ENCODE measurements around the gene PTPN20.

PTPN20 gene

GRCh38 chr10:46998595-46998994, 87.4 kb downstream of the PTPN20 start:
- Histone ChIP-seq H3K27ac (ENCODE audit: low read depth, low read length, poor library complexity, severe bottlenecking) (no peak overlapping the region), H3K27me3 (ENCODE audit: insufficient read depth, low read length) (no peaks in the 10 kb centered on the region), H3K79me2 (ENCODE audit: insufficient read depth, low read length) (no peaks in the 10 kb centered on the region), H3K9me2 (ENCODE audit: low read depth, low read length) (no peaks in the 10 kb centered on the region), H3K9ac (ENCODE audit: low read length) (no peak overlapping the region), H3K36me3 (ENCODE audit: insufficient read depth, low read length) (no peaks in the 10 kb centered on the region), H4K20me1 (ENCODE audit: insufficient read depth, low read length) (no peaks in the 10 kb centered on the region), H3K4me3 (ENCODE audit: low read depth, low read length, poor library complexity, severe bottlenecking) (no peak overlapping the region), H3K4me1 (ENCODE audit: insufficient read depth, low read length, severe bottlenecking) (no peaks in the 10 kb centered on the region), H3F3A (ENCODE audit: insufficient read depth, low read length) (no peaks in the 10 kb centered on the region), H3K9me3 (ENCODE audit: low read length) (no peaks in the 10 kb centered on the region), H2AFZ (ENCODE audit: low read length) (no peak overlapping the region), H3K4me2 (ENCODE audit: low read length) (no peak overlapping the region)
- no peak for TF ChIP-seq EZH2 (IDR thresholded peaks at IDR 0.05; ENCODE audit: borderline replicate concordance, low read length)

- Histone ChIP-seq H3K36me3 (ENCODE audit: insufficient read depth, low read length) (no peaks in the 10 kb centered on the region), H3K4me1 (ENCODE audit: insufficient read depth, low read length, severe bottlenecking) (no peaks in the 10 kb centered on the region), H3K79me2 (ENCODE audit: insufficient read depth, low read length) (no peaks in the 10 kb centered on the region), H4K20me1 (ENCODE audit: insufficient read depth, low read length) (no peaks in the 10 kb centered on the region), H3K27me3 (ENCODE audit: insufficient read depth, low read length) (no peaks in the 10 kb centered on the region), H3K4me2 (ENCODE audit: low read length) (no peak overlapping the region), H3K4me3 (ENCODE audit: low read depth, low read length, poor library complexity, severe bottlenecking) (no peak overlapping the region), H2AFZ (ENCODE audit: low read length) (no peak overlapping the region), H3K9me2 (ENCODE audit: low read depth, low read length) (no peaks in the 10 kb centered on the region), H3K9me3 (ENCODE audit: low read length) (no peaks in the 10 kb centered on the region), H3K9ac (ENCODE audit: low read length) (no peak overlapping the region), H3K27ac (ENCODE audit: low read depth, low read length, poor library complexity, severe bottlenecking) (no peak overlapping the region), H3F3A (ENCODE audit: insufficient read depth, low read length) (no peaks in the 10 kb centered on the region)
- TF ChIP-seq EZH2 (IDR thresholded peaks at IDR 0.05; ENCODE audit: borderline replicate concordance, low read length) (no peak), CTCF (IDR thresholded peaks at IDR 0.05; ENCODE audit: low read length) (no peak)
Measured at GRCh38 chr10:46999217-46999616, 88.0 kb downstream of the PTPN20 start.

- no peak overlapping the region for H3K27ac ChIP-seq (ENCODE audit: low read depth, low read length, poor library complexity, severe bottlenecking)
Measured at GRCh38 chr10:47008769-47009168, 97.5 kb downstream of the PTPN20 start.

More at GRCh38 chr10:47008769-47009168, 97.5 kb downstream of the PTPN20 start:
- Histone ChIP-seq H3K27me3 (ENCODE audit: insufficient read depth, low read length) (no peaks in the 10 kb centered on the region), H3K9ac (ENCODE audit: low read length) (no peak overlapping the region), H3F3A (ENCODE audit: insufficient read depth, low read length) (no peaks in the 10 kb centered on the region), H4K20me1 (ENCODE audit: insufficient read depth, low read length) (no peaks in the 10 kb centered on the region), H3K36me3 (ENCODE audit: insufficient read depth, low read length) (no peaks in the 10 kb centered on the region), H3K9me3 (ENCODE audit: low read length) (no peaks in the 10 kb centered on the region), H2AFZ (ENCODE audit: low read length) (no peak overlapping the region), H3K4me1 (ENCODE audit: insufficient read depth, low read length, severe bottlenecking) (no peaks in the 10 kb centered on the region), H3K4me3 (ENCODE audit: low read depth, low read length, poor library complexity, severe bottlenecking) (no peak overlapping the region), H3K79me2 (ENCODE audit: insufficient read depth, low read length) (no peaks in the 10 kb centered on the region), H3K4me2 (ENCODE audit: low read length) (no peak overlapping the region), H3K9me2 (ENCODE audit: low read depth, low read length) (no peaks in the 10 kb centered on the region)
- no peak for TF ChIP-seq CTCF (IDR thresholded peaks at IDR 0.05; ENCODE audit: low read length)
- TF ChIP-seq EZH2 (IDR thresholded peaks at IDR 0.05; ENCODE audit: borderline replicate concordance, low read length) = no peak
